Stomach smooth muscle (tissue), 2 donors: ENCODE measurements around the gene SUDS3.

Experiments used
- H3K27ac ChIP-seq: one replicate; pipeline ENCODE4 v1.7.0; 2013; ENCODE audit warnings: mild to moderate bottlenecking, low read length, inconsistent platforms
- H3K27me3 ChIP-seq, 2 donors: one replicate each; pipeline ENCODE4 v1.7.0; 2013; ENCODE audit warnings: low read length in 2 of 2; ENCODE audit not compliant: insufficient read depth in 2 of 2, control insufficient read depth in 1 of 2
- H3K36me3 ChIP-seq, 2 donors: one replicate each; pipeline ENCODE4 v1.7.0; 2013; ENCODE audit warnings: low read length in 2 of 2; ENCODE audit not compliant: control insufficient read depth in 2 of 2, insufficient read depth in 2 of 2
- H3K4me1 ChIP-seq: one replicate; pipeline ENCODE4 v1.7.0; 2013; ENCODE audit warnings: low read length; ENCODE audit not compliant: control insufficient read depth, insufficient read depth
- H3K4me3 ChIP-seq, 2 donors: one replicate each; pipeline ENCODE4 v1.7.0; 2013; ENCODE audit warnings: low read length in 2 of 2
- H3K9ac ChIP-seq, 2 donors: one replicate each; pipeline ENCODE4 v1.7.0; 2013; ENCODE audit warnings: low read length in 2 of 2, mild to moderate bottlenecking in 1 of 2
- H3K9me3 ChIP-seq, 2 donors: one replicate each; pipeline ENCODE4 v1.7.0; 2013; ENCODE audit warnings: low read length in 2 of 2; ENCODE audit not compliant: control insufficient read depth in 2 of 2
- donor health status: healthy.
- donor health status: Pancreatic carcinoma.

The SUDS3 gene

GRCh38 chr12:118424884-118425283, 48.5 kb downstream of the SUDS3 start:
- Histone ChIP-seq H3K27me3 (no peaks in the 10 kb centered on the region), H3K27ac (no peak overlapping the region), H3K4me3 (no peak overlapping the region), H3K9me3 (peaks cover 0 to 3% of the 10 kb centered on the region in 2 donors), H3K36me3 (no peaks in the 10 kb centered on the region), H3K9ac (no peak overlapping the region), H3K4me1 (no peaks in the 10 kb centered on the region)

GRCh38 chr12:118425364-118425763, 49.0 kb downstream of the SUDS3 start:
- peaks cover 0 to 3% of the 10 kb centered on the region in 2 donors for H3K9me3 ChIP-seq
- no peaks in the 10 kb centered on the region for H3K27me3 ChIP-seq
- H3K9ac ChIP-seq, result no peak overlapping the region
- no peaks in the 10 kb centered on the region for H3K4me1 ChIP-seq
- no peak overlapping the region for H3K4me3 ChIP-seq
- no peak overlapping the region for H3K27ac ChIP-seq
- no peaks in the 10 kb centered on the region for H3K36me3 ChIP-seq

- peaks cover 0 to 3% of the 10 kb centered on the region in 2 donors for H3K9me3 ChIP-seq
- H3K4me1 ChIP-seq, result no peaks in the 10 kb centered on the region
- no peaks in the 10 kb centered on the region for H3K27me3 ChIP-seq
- no peaks in the 10 kb centered on the region for H3K36me3 ChIP-seq
- no peak overlapping the region for H3K27ac ChIP-seq
- H3K9ac ChIP-seq, result no peak overlapping the region
- H3K4me3 ChIP-seq, result no peak overlapping the region
Measured at GRCh38 chr12:118427819-118428218, 51.5 kb downstream of the SUDS3 start.

- Histone ChIP-seq H3K9me3 (peaks cover 0 to 3% of the 10 kb centered on the region in 2 donors), H3K4me1 (no peaks in the 10 kb centered on the region), H3K27ac (no peak overlapping the region), H3K4me3 (no peak overlapping the region), H3K9ac (no peak overlapping the region), H3K27me3 (no peaks in the 10 kb centered on the region), H3K36me3 (no peaks in the 10 kb centered on the region)
Measured at GRCh38 chr12:118428643-118429042, 52.3 kb downstream of the SUDS3 start.

- Histone ChIP-seq H3K27me3 (no peaks in the 10 kb centered on the region), H3K27ac (no peak overlapping the region), H3K4me1 (no peaks in the 10 kb centered on the region), H3K4me3 (no peak overlapping the region), H3K9me3 (peaks cover 0 to 3% of the 10 kb centered on the region in 2 donors), H3K36me3 (no peaks in the 10 kb centered on the region), H3K9ac (no peak overlapping the region)
Measured at GRCh38 chr12:118429688-118430383, 53.5 kb downstream of the SUDS3 start.

GRCh38 chr12:118430516-118430915, 54.2 kb downstream of the SUDS3 start:
- H3K36me3 ChIP-seq, result no peaks in the 10 kb centered on the region
- peaks cover 0 to 3% of the 10 kb centered on the region in 2 donors for H3K9me3 ChIP-seq
- no peak overlapping the region for H3K4me3 ChIP-seq
- no peak overlapping the region for H3K9ac ChIP-seq
- no peaks in the 10 kb centered on the region for H3K4me1 ChIP-seq
- no peak overlapping the region for H3K27ac ChIP-seq
- H3K27me3 ChIP-seq, result no peaks in the 10 kb centered on the region

- H3K4me1 ChIP-seq, result no peaks in the 10 kb centered on the region
Measured at GRCh38 chr12:118432812-118433545, 56.6 kb downstream of the SUDS3 start.

GRCh38 chr12:118436002-118436730, 59.8 kb downstream of the SUDS3 start:
- H3K9ac ChIP-seq, result no peak overlapping the region
- no peaks in the 10 kb centered on the region for H3K4me1 ChIP-seq
- no peak overlapping the region for H3K4me3 ChIP-seq
- H3K36me3 ChIP-seq, result no peaks in the 10 kb centered on the region
- no peaks in the 10 kb centered on the region for H3K9me3 ChIP-seq
- H3K27me3 ChIP-seq, result no peaks in the 10 kb centered on the region
- H3K27ac ChIP-seq, result no peak overlapping the region

More at GRCh38 chr12:118432812-118433545, 56.6 kb downstream of the SUDS3 start:
- Histone ChIP-seq H3K27me3 (no peaks in the 10 kb centered on the region), H3K9me3 (no peaks in the 10 kb centered on the region), H3K36me3 (no peaks in the 10 kb centered on the region), H3K9ac (no peak overlapping the region), H3K4me3 (no peak overlapping the region), H3K27ac (no peak overlapping the region)

GRCh38 chr12:118436986-118437385, 60.6 kb downstream of the SUDS3 start:
- no peak overlapping the region for H3K4me3 ChIP-seq

GRCh38 chr12:118439068-118439467, 62.7 kb downstream of the SUDS3 start:
- Histone ChIP-seq H3K27me3 (no peaks in the 10 kb centered on the region), H3K4me3 (no peak overlapping the region), H3K27ac (no peak overlapping the region), H3K4me1 (no peaks in the 10 kb centered on the region), H3K9ac (no peak overlapping the region), H3K9me3 (no peaks in the 10 kb centered on the region), H3K36me3 (no peaks in the 10 kb centered on the region)

More at GRCh38 chr12:118436986-118437385, 60.6 kb downstream of the SUDS3 start:
- H3K36me3 ChIP-seq, result no peaks in the 10 kb centered on the region
- H3K9me3 ChIP-seq, result no peaks in the 10 kb centered on the region
- no peak overlapping the region for H3K27ac ChIP-seq
- H3K4me1 ChIP-seq, result no peaks in the 10 kb centered on the region
- H3K9ac ChIP-seq, result no peak overlapping the region
- no peaks in the 10 kb centered on the region for H3K27me3 ChIP-seq
